Neural crest cell (in vitro differentiated cells): Measurements from ENCODE around the gene PGAP1. TPM values are rescaled to one million over a fixed set of nuclear protein-coding genes. Genes with fewer than 3 reads are reported as not detected.
A peak's percentile ranks its signal among the peaks of the same experiment; 100 is the strongest.

Experiments used
- DNase-seq: peaks from one replicate; pipeline ENCODE4 v3.0.0; 2021; ENCODE audit warnings: low read depth, mixed read lengths, low spot score
- H3K27ac Mint-ChIP-seq: one replicate; pipeline ENCODE4 v1.8.0; 2021; ENCODE audit warnings: mild to moderate bottlenecking, mixed read lengths; ENCODE audit not compliant: unreplicated experiment
- H3K27me3 Mint-ChIP-seq: 2 replicates; pipeline ENCODE4 v1.8.0; 2021; ENCODE audit warnings: low read depth, mild to moderate bottlenecking, mixed read lengths
- H3K36me3 Mint-ChIP-seq: 2 replicates; pipeline ENCODE4 v1.8.0; 2021; ENCODE audit warnings: low read depth, mild to moderate bottlenecking, mixed read lengths
- H3K4me1 Mint-ChIP-seq: 2 replicates; pipeline ENCODE4 v1.8.0; 2021; ENCODE audit warnings: mixed read lengths
- H3K4me3 Mint-ChIP-seq: one replicate; pipeline ENCODE4 v1.8.0; 2021; ENCODE audit warnings: mild to moderate bottlenecking, mixed read lengths
- H3K9me3 Mint-ChIP-seq: 2 replicates; pipeline ENCODE4 v1.8.0; 2021; ENCODE audit warnings: mixed read lengths
- total RNA-seq: library from RNA; stranded (reverse); gene quantifications from 2 replicates; pipeline ENCODE4 v1.2.1, GENCODE V29; 2021
- TF ChIP-seq, protein P1 (sequence below): fragments of 200-600 bp; sonication (generic); conservative IDR thresholded peaks from 2 replicates; pipeline ENCODE4 v1.5.0; 2021; ENCODE audit warnings: antibody characterized with exemption, mild to moderate bottlenecking

The PGAP1 gene
- total RNA-seq, 1 donor from 2014 or later: 48.2 TPM

DNA sequence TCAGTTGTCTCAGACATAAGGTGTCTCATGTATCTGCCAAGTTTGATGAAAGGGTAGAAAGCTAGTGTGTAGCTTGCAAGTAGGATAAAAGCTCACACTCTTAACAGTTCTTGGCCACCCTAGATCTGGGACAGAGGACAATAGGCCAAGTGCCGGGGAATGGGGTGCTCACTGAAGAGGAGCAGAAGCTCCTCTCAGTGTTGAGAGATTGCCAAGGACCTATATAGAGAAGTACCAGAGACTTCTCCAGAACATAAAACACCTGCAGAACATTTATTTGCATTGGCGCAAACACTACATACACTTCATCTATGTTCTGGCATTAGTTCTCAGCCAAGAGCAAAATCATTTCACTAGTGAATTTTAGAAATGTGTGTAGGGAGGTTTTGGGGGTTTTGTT lies 124.1 kb downstream of the PGAP1 start:
- Mint-ChIP-seq H3K4me3 (no peak overlapping the region), H3K27me3 (peaks cover 20% of the 10 kb centered on the region), H3K36me3 (peaks cover 2% of the 10 kb centered on the region), H3K4me1 (peaks cover 25% of the 10 kb centered on the region), H3K27ac (no peak overlapping the region), H3K9me3 (peaks cover 2% of the 10 kb centered on the region)
- DNase-seq: no peak
- TF ChIP-seq, protein P1, sequence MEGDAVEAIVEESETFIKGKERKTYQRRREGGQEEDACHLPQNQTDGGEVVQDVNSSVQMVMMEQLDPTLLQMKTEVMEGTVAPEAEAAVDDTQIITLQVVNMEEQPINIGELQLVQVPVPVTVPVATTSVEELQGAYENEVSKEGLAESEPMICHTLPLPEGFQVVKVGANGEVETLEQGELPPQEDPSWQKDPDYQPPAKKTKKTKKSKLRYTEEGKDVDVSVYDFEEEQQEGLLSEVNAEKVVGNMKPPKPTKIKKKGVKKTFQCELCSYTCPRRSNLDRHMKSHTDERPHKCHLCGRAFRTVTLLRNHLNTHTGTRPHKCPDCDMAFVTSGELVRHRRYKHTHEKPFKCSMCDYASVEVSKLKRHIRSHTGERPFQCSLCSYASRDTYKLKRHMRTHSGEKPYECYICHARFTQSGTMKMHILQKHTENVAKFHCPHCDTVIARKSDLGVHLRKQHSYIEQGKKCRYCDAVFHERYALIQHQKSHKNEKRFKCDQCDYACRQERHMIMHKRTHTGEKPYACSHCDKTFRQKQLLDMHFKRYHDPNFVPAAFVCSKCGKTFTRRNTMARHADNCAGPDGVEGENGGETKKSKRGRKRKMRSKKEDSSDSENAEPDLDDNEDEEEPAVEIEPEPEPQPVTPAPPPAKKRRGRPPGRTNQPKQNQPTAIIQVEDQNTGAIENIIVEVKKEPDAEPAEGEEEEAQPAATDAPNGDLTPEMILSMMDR: no peak

DNA sequence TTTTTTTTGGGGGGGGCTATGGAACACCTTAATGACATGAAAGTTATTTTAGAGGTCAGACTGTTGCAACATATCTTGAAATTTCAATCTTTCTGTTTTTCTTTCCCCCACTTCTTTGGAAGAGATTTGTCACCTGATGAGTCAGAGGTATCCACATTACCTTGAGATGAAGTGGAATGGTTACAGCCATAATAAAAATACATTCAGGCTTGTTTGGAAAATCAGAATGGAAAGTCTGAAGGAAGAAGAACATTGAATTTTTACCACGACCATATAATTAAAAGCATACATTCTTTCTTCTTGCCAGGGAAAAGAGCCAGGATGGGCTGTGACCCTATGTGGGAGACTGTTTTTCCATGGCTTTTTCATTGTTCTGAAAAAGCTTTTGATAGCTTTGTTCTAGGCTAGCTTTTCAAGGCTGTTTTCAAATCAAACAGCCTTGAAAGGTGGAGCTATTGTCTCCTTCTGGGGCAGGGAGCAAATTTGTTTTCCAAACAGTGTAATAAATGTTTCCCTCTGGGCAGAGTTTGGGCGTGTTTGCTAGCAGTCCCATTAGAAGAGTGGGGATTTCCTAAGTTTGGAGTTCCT lies 124.7 kb downstream of the PGAP1 start:
- H3K4me3 Mint-ChIP-seq: no peak overlapping the region
- TF ChIP-seq, protein P1: no peak
- peaks cover 32% of the 10 kb centered on the region for H3K4me1 Mint-ChIP-seq
- H3K9me3 Mint-ChIP-seq: peaks cover 2% of the 10 kb centered on the region
- peaks cover 20% of the 10 kb centered on the region for H3K27me3 Mint-ChIP-seq
- peaks cover 7% of the 10 kb centered on the region for H3K36me3 Mint-ChIP-seq
- DNase-seq: no peak
- H3K27ac Mint-ChIP-seq: no peak overlapping the region

DNA sequence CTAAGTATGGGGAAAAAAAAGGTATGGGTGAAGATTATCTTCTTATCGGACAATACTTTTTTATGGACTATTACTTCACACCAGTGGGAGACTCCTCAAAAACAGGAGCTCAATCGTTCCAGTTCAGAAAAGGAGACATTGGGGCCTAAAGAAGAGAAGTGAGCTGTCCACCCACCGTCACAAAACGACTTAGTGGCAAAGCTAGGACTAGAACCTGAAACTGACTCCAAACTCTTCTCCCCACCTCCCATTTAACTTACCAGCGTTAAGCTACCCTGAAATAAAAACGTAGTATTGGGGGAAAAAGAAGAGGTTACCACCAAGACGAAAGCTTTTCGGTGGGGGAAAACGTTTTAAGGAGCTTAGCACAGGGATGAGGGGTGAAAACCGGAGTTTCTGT lies 127.5 kb downstream of the PGAP1 start:
- Mint-ChIP-seq H3K27ac (peak overlapping the region; percentile 97), H3K36me3 (peaks cover 12% of the 10 kb centered on the region), H3K4me1 (peaks cover 35% of the 10 kb centered on the region), H3K9me3 (peaks cover 2% of the 10 kb centered on the region), H3K27me3 (peaks cover 9% of the 10 kb centered on the region), H3K4me3 (peak overlapping the region; percentile 92)
- TF ChIP-seq, protein P1: no peak
- DNase-seq: no peak

DNA sequence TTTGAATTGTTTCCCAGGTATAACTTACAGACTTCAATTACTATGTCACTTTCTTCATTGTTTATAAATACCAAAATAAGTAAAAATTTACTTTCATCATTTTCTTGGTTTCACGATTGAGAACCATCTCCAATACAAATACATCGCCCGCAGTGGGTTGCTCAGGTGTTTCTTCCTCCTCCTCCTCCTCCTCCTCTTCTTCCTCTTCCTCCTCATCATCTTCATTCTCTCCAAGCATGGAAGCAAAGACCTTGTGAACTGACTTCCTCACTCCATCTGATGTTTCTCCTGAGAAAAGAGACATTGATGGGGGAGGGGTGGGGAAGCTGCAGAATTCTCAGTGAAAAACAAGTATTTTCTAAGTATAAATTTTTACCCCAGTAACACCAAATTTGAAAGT lies 133.6 kb downstream of the PGAP1 start:
- peaks cover 25% of the 10 kb centered on the region for H3K36me3 Mint-ChIP-seq
- H3K27ac Mint-ChIP-seq: no peak overlapping the region
- peaks cover 13% of the 10 kb centered on the region for H3K4me1 Mint-ChIP-seq
- DNase-seq: no peak
- no peak overlapping the region for H3K4me3 Mint-ChIP-seq
- no peaks in the 10 kb centered on the region for H3K27me3 Mint-ChIP-seq
- H3K9me3 Mint-ChIP-seq: no peaks in the 10 kb centered on the region
- TF ChIP-seq, protein P1: no peak

DNA sequence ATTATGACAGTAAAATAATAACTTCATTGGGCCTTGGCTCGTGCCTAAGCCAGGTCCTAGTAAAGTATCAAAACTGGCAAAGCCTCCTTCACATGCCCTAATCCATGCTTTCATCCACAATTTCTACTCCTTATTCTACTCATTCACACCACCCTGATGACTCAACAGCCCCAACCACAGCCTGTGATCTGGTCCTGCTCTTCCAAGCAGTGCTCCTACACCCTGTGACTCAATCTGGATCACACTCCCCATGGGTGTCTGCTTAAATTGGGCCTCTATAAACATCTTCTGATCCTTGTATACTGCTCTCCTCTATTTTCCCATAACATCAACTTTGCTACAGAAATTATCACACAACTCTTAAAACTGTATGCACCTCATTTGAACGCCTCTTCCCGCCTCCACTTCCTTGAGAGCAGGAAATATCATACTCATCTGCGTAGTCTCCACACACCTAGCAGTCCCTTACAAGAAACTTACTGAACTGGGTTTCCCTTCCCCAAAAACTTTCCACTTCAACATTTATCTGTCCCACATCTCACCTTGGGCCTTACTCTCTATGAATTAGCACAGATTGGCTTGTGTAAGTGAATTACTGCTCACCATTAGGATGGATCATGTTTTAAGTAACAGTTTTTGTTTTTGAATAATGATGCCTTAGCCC lies 142.9 kb downstream of the PGAP1 start:
- TF ChIP-seq, protein P1: no peak
- DNase-seq: no peak
- no peaks in the 10 kb centered on the region for H3K27me3 Mint-ChIP-seq
- H3K4me3 Mint-ChIP-seq: no peak overlapping the region
- peak overlapping the region; percentile 70 for H3K27ac Mint-ChIP-seq
- H3K4me1 Mint-ChIP-seq: no peaks in the 10 kb centered on the region
- H3K9me3 Mint-ChIP-seq: no peaks in the 10 kb centered on the region
- H3K36me3 Mint-ChIP-seq: peaks cover 8% of the 10 kb centered on the region

Other genes with a start within 250 kb of the PGAP1 start
- gene GTF3C3, start 127.0 kb downstream of the PGAP1 start, total RNA-seq: 59.1 and 63.0 TPM in 2 replicates
- 0.23 TPM in 1 of 2 replicates, not detected in the other for gene C2orf66, start 117.4 kb downstream of the PGAP1 start, total RNA-seq